MM.1S (cell line): ENCODE measurements around the gene MTNR1A.

Experiments
- DNase-seq: peaks from one replicate; pipeline ENCODE4 v3.0.0-alpha.2; 2015
- H2AFZ ChIP-seq: fragments of 300-600 bp; sonication (generic); 2 replicates; pipeline ENCODE4 v1.6.0; 2016; ENCODE audit warnings: antibody characterized with exemption, low read length
- H3F3A ChIP-seq: fragments of 300-600 bp; sonication (generic); 2 replicates; pipeline ENCODE4 v1.6.1; 2016; ENCODE audit warnings: mild to moderate bottlenecking, antibody characterized with exemption, low read length, moderate library complexity, mixed read lengths; ENCODE audit not compliant: insufficient read depth
- H3K27ac ChIP-seq: fragments of 300-600 bp; sonication (generic); 2 replicates; pipeline ENCODE4 v1.5.1; 2016; ENCODE audit warnings: mild to moderate bottlenecking, low read length
- H3K27me3 ChIP-seq: fragments of 300-600 bp; sonication (generic); replicated peaks from 2 replicates; pipeline ENCODE4 v1.6.0; 2016; ENCODE audit warnings: low read length; ENCODE audit not compliant: insufficient read depth
- H3K36me3 ChIP-seq: fragments of 300-600 bp; sonication (generic); replicated peaks from 2 replicates; pipeline ENCODE4 v1.6.1; 2016; ENCODE audit warnings: mild to moderate bottlenecking, low read length, mixed read lengths; ENCODE audit not compliant: insufficient read depth
- H3K4me1 ChIP-seq: fragments of 300-600 bp; sonication (generic); 2 replicates; pipeline ENCODE4 v1.6.1; 2016; ENCODE audit warnings: low read length, mixed read lengths
- H3K4me2 ChIP-seq: fragments of 300-600 bp; sonication (generic); 2 replicates; pipeline ENCODE4 v1.6.0; 2016; ENCODE audit warnings: low read depth, low read length
- H3K4me3 ChIP-seq: fragments of 300-600 bp; sonication (generic); 2 replicates; pipeline ENCODE4 v1.5.1; 2016; ENCODE audit warnings: low read length, mixed read lengths
- H3K79me2 ChIP-seq: fragments of 300-600 bp; sonication (generic); 2 replicates; pipeline ENCODE4 v1.6.1; 2016; ENCODE audit warnings: mixed run types, low read length, mixed read lengths
- H3K9ac ChIP-seq: fragments of 300-600 bp; sonication (generic); 2 replicates; pipeline ENCODE4 v1.6.1; 2016; ENCODE audit warnings: low read length, mixed read lengths
- H3K9me2 ChIP-seq: fragments of 300-600 bp; sonication (generic); replicated peaks from 2 replicates; pipeline ENCODE4 v1.6.1; 2016; ENCODE audit warnings: mild to moderate bottlenecking, low read length, mixed read lengths; ENCODE audit not compliant: insufficient read depth
- H3K9me3 ChIP-seq: fragments of 300-600 bp; sonication (generic); replicated peaks from 2 replicates; pipeline ENCODE4 v1.6.1; 2016; ENCODE audit warnings: mild to moderate bottlenecking, low read length, mixed read lengths; ENCODE audit not compliant: insufficient read depth
- H4K20me1 ChIP-seq: fragments of 300-600 bp; sonication (generic); 2 replicates; pipeline ENCODE4 v1.6.1; 2016; ENCODE audit warnings: mild to moderate bottlenecking, low read length, moderate library complexity, mixed read lengths; ENCODE audit not compliant: insufficient read depth
- CTCF ChIP-seq: fragments of 300-600 bp; sonication (generic); IDR thresholded peaks from 2 replicates; pipeline ENCODE4 v1.5.1; 2016; ENCODE audit warnings: antibody characterized with exemption, low read length, mixed read lengths
- EZH2 ChIP-seq: fragments of 300-600 bp; sonication (generic); optimal IDR thresholded peaks from 2 replicates; pipeline ENCODE3; 2017; ENCODE audit warnings: low read depth, mild to moderate bottlenecking, antibody characterized with exemption, low read length, mixed read lengths
- EZH2phosphoT487 ChIP-seq: fragments of 300-600 bp; sonication (generic); IDR thresholded peaks from 2 replicates; pipeline ENCODE4 v1.6.1; 2018; ENCODE audit warnings: antibody characterized with exemption, low read length

The MTNR1A gene

DNA sequence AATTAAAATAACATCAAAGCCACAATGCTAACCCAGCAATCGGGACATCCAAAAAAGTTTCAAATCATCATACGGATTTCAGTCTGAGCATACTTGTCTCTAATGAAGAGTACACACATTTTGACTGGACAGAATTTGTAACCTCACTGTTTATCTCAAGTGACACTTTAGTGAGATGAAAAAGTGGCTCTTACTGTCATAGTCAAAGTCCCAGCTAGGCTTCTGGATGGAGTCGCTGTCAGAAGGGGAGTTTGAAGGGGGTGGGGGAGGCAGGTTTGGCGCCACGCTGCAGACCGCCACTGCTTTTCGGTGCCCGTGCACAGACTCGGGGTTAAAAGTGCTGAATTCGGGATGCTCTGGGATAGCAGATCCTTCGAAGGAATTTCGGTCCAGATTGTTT, 41.0 kb upstream of the MTNR1A start:
- H3K9ac ChIP-seq: no peak overlapping the region
- no peaks in the 10 kb centered on the region for H3K9me3 ChIP-seq
- H3K27me3 ChIP-seq: no peaks in the 10 kb centered on the region
- no peaks in the 10 kb centered on the region for H3K9me2 ChIP-seq
- H3K4me3 ChIP-seq: no peak overlapping the region
- peaks cover 8% of the 10 kb centered on the region; the same call in 1 of the 2 replicates for H3K36me3 ChIP-seq
- H3K79me2 ChIP-seq: no peaks in the 10 kb centered on the region
- peaks cover 4% of the 10 kb centered on the region; the same call in 1 of the 2 replicates for H4K20me1 ChIP-seq
- H2AFZ ChIP-seq: no peak overlapping the region
- H3K4me1 ChIP-seq: no peaks in the 10 kb centered on the region
- TF ChIP-seq EZH2: no peak
- no peak for TF ChIP-seq CTCF
- no peak for TF ChIP-seq EZH2phosphoT487
- no peak overlapping the region for H3K4me2 ChIP-seq
- H3F3A ChIP-seq: no peaks in the 10 kb centered on the region
- H3K27ac ChIP-seq: no peak overlapping the region
- no peak for DNase-seq

GRCh38 chr4:186593587-186593973, 38.2 kb upstream of the MTNR1A start:
- peaks cover 4% of the 10 kb centered on the region; the same call in 1 of the 2 replicates for H4K20me1 ChIP-seq
- TF ChIP-seq CTCF: no peak
- TF ChIP-seq EZH2phosphoT487: no peak
- TF ChIP-seq EZH2: no peak
- H3K4me1 ChIP-seq: no peaks in the 10 kb centered on the region
- no peaks in the 10 kb centered on the region for H3K27me3 ChIP-seq
- no peaks in the 10 kb centered on the region for H3K79me2 ChIP-seq
- no peak overlapping the region for H3K4me2 ChIP-seq
- no peaks in the 10 kb centered on the region for H3K9me2 ChIP-seq
- peaks cover 8% of the 10 kb centered on the region; the same call in 1 of the 2 replicates for H3K36me3 ChIP-seq
- H3F3A ChIP-seq: no peaks in the 10 kb centered on the region
- no peak overlapping the region for H2AFZ ChIP-seq
- no peak overlapping the region for H3K27ac ChIP-seq
- H3K9me3 ChIP-seq: no peaks in the 10 kb centered on the region
- no peak for DNase-seq
- H3K4me3 ChIP-seq: no peak overlapping the region
- no peak overlapping the region for H3K9ac ChIP-seq

DNA sequence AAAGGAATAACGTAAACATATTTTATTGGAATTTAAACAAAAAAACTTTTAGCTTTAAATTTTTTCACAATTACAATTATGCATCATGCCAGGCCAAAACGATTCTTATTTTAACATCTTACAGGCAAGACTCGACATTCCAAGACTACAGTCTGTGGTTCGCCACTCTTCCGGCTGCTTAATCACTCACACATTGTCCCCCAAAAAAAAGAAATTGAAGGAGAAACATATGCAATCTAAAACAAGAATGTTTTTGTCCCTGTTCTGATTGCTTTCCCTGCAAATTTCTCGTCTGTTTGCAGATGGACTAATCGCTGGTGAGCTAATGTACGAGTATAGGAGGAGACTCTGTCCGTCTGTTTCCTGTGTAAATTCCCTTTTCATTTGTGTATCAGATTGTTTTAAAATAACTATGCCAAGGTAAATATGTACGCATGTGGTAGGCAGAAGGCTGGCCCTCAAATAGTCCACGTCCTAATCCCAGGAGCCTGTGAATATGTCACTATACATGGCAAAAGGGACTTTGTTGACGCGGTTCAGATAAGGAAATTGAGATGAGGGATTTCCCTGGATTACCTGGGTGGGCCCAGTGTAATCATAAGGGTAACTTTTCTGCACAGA, 37.7 kb upstream of the MTNR1A start:
- Histone ChIP-seq H3K27ac (no peak overlapping the region), H2AFZ (no peak overlapping the region), H3F3A (no peaks in the 10 kb centered on the region), H3K79me2 (no peaks in the 10 kb centered on the region), H3K4me3 (no peak overlapping the region), H3K27me3 (no peaks in the 10 kb centered on the region), H3K36me3 (peaks cover 8% of the 10 kb centered on the region; the same call in 1 of the 2 replicates), H3K4me1 (no peaks in the 10 kb centered on the region), H3K9ac (no peak overlapping the region), H3K9me2 (no peaks in the 10 kb centered on the region), H3K9me3 (no peaks in the 10 kb centered on the region), H3K4me2 (no peak overlapping the region), H4K20me1 (peaks cover 4% of the 10 kb centered on the region; the same call in 1 of the 2 replicates)
- no peak for DNase-seq
- no peak for TF ChIP-seq CTCF
- TF ChIP-seq EZH2phosphoT487: no peak
- no peak for TF ChIP-seq EZH2
